HG02588 (cell line): ENCODE measurements around the gene SH3RF1.
"Not testable (repeated sequence)": the region's sequence is repeated elsewhere in the genome, so short reads cannot be mapped to it uniquely, and the experiment has no call there.

Source experiments
- ATAC-seq: cut with Tn5 transposase; IDR thresholded peaks from one replicate; pipeline ENCODE4 v1.9.1; 2021; ENCODE audit warnings: mild to moderate bottlenecking, moderate library complexity; ENCODE audit not compliant: unreplicated experiment

The SH3RF1 gene

GRCh38 chr4:169270810-169271691 is at the start of gene SH3RF1:
SH3RF1 (minus strand) TSS chr4:169270956; CDS start chr4:169269212, 1,744 bp downstream.
- ATAC-seq, result peak; percentile 64

- ATAC-seq, result no peak
Observed at GRCh38 chr4:169315530-169316343, 45.0 kb upstream of the SH3RF1 start.

GRCh38 chr4:169314906-169315305 is 44.1 kb upstream of the SH3RF1 start:
- ATAC-seq, result no peak

GRCh38 chr4:169313732-169314131 is 43.0 kb upstream of the SH3RF1 start:
- ATAC-seq, result no peak

GRCh38 chr4:169312690-169313422 is 42.1 kb upstream of the SH3RF1 start:
- ATAC-seq, result no peak

GRCh38 chr4:169311643-169312365 is 41.0 kb upstream of the SH3RF1 start:
- peak; percentile 91 for ATAC-seq

GRCh38 chr4:169309326-169309967 is 38.7 kb upstream of the SH3RF1 start:
- ATAC-seq, result no peak

- ATAC-seq, result no peak
Observed at GRCh38 chr4:169307576-169307975, 36.8 kb upstream of the SH3RF1 start.

GRCh38 chr4:169305651-169306050 is 34.9 kb upstream of the SH3RF1 start:
- no peak for ATAC-seq

GRCh38 chr4:169305173-169305572 is 34.4 kb upstream of the SH3RF1 start:
- ATAC-seq, result no peak

GRCh38 chr4:169295822-169296221 is 25.1 kb upstream of the SH3RF1 start:
- no peak for ATAC-seq

GRCh38 chr4:169293343-169294176 is 22.8 kb upstream of the SH3RF1 start:
- peak; percentile 89 for ATAC-seq

- ATAC-seq, result not testable (repeated sequence)
Observed at GRCh38 chr4:169287983-169288382, 17.2 kb upstream of the SH3RF1 start.

- no peak for ATAC-seq
Observed at GRCh38 chr4:169286562-169287301, 16.0 kb upstream of the SH3RF1 start.

GRCh38 chr4:169283114-169283509 is 12.4 kb upstream of the SH3RF1 start:
- no peak for ATAC-seq

- no peak for ATAC-seq
Observed at GRCh38 chr4:169282429-169283113, 11.8 kb upstream of the SH3RF1 start.

- ATAC-seq, result no peak
Observed at GRCh38 chr4:169279108-169279507, 8.4 kb upstream of the SH3RF1 start.

GRCh38 chr4:169278624-169279023 is 7.9 kb upstream of the SH3RF1 start:
- no peak for ATAC-seq
